ENCODE measurements around the gene LIN28B. TPM values are rescaled to one million over a fixed set of nuclear protein-coding genes. Genes with fewer than 3 reads are reported as not detected.
"Not testable (repeated sequence)": the region's sequence is repeated elsewhere in the genome, so short reads cannot be mapped to it uniquely, and the experiment has no call there.

The LIN28B gene
- total RNA-seq, 1 donor, result not detected

DNA sequence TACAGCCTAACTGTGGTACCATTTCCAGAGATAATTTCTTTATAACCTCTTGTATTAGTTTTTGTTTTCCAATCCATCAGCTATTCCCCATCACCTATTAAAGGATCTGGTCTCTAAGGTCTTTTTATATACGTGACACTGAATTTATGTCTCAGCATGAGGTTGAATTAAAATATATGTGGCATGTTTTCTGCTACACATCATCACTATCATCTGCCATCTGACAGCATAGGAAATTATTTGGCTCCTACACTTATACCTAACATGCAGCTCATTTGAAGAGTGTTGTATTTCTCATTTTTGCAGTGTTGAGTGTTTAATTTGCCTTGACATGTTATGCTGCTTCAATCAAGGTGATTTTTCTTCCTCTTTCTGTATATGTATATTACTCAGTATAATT is 100.3 kb downstream of the LIN28B start:
- Histone ChIP-seq H3K4me3 (ENCODE audit: low read length) (no peak overlapping the region), H3K4me1 (ENCODE audit: insufficient read depth, low read length) (no peaks in the 10 kb centered on the region), H3K27me3 (ENCODE audit: insufficient read depth, low read length) (peaks cover 15% of the 10 kb centered on the region), H3K9me3 (ENCODE audit: low read depth, low read length) (no peaks in the 10 kb centered on the region)

DNA sequence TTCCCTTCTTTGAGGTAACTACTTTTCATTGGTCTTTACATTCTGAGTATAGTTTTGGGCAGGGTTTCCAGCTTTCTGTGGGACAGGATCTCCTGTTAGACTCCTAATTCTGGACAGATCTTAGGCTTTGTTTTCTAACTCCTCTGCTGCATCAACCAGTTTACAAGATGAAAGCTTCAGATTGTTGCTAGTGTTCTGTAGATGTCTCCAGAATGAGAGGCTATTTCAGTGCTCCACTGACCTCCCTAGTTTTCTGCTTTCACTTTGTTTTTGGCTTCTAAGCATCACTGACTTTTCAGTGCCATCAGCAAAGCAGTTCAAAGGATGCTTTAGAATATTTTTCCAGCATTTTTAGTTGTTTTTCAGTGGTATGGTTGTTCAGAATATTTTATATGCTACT is 101.4 kb downstream of the LIN28B start:
- H3K27me3 ChIP-seq (ENCODE audit: insufficient read depth, low read length), result peaks cover 15% of the 10 kb centered on the region
- H3K9me3 ChIP-seq (ENCODE audit: low read depth, low read length), result no peaks in the 10 kb centered on the region
- no peaks in the 10 kb centered on the region for H3K4me1 ChIP-seq (ENCODE audit: insufficient read depth, low read length)
- H3K4me3 ChIP-seq (ENCODE audit: low read length), result no peak overlapping the region

DNA sequence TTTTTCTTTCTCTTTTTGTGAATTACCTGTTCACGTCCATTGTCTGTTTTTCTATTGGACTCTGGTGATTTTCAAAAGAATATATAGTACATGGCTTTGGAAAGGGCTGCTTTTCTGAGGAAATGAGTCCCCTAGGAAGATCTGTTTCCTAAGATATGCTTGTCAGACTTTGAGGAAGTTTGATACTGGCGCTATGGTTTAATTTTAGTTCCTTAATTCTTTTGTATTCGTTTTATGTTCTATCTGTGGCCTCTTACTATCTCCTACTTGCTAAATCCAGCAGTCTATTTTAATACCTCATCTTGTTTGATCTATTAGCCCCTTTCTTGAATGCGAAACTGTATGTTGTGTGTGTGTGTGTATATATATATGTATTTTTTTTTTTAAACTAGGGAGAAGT is 101.9 kb downstream of the LIN28B start:
- no peaks in the 10 kb centered on the region for H3K9me3 ChIP-seq (ENCODE audit: low read depth, low read length)
- H3K4me1 ChIP-seq (ENCODE audit: insufficient read depth, low read length), result no peaks in the 10 kb centered on the region
- H3K27me3 ChIP-seq (ENCODE audit: insufficient read depth, low read length), result peaks cover 15% of the 10 kb centered on the region
- no peak overlapping the region for H3K4me3 ChIP-seq (ENCODE audit: low read length)

DNA sequence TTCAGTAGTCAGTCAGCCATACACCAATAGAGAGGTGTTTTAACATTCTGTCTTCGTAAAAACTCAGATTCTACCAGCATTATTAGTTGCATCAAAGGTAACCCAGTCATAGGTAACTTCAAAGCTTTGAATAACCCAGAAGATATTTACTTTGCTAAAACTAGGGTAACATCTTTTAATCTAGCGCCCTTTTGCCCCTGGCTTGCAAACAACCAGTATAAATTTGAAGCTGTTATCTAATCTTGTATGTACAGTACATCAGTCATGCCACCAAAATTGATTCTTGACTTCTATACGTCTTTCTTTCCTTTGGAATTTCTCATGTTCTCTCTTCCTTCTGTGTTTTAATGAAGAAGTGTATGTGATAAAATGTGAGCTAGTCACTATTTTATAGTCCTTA is 109.3 kb downstream of the LIN28B start:
- Histone ChIP-seq H3K27me3 (ENCODE audit: insufficient read depth, low read length) (peaks cover 8% of the 10 kb centered on the region), H3K9me3 (ENCODE audit: low read depth, low read length) (no peaks in the 10 kb centered on the region), H3K4me3 (ENCODE audit: low read length) (no peak overlapping the region), H3K4me1 (ENCODE audit: insufficient read depth, low read length) (no peaks in the 10 kb centered on the region)

DNA sequence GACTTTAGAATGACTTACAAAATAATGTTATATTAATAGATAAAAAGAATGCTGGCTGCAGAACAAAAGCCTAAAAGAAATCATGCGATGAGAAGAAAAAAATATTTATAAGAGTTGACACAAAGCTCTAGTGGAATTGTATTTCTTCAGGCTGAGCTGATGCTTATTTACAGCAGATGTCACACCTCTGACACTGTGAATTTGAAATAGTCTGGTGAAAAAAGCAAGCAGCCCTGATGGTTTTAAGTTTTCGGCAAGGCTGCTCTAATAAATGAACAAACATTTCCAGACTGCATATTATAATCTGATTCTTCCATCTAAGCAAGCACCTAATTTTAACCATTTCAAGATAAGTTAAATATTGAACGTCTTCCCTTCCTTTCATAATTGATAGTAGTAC is 109.9 kb downstream of the LIN28B start:
- no peak overlapping the region for H3K4me3 ChIP-seq (ENCODE audit: low read length)
- H3K4me1 ChIP-seq (ENCODE audit: insufficient read depth, low read length), result no peaks in the 10 kb centered on the region
- H3K9me3 ChIP-seq (ENCODE audit: low read depth, low read length), result no peaks in the 10 kb centered on the region
- H3K27me3 ChIP-seq (ENCODE audit: insufficient read depth, low read length), result peaks cover 8% of the 10 kb centered on the region

- peaks cover 8% of the 10 kb centered on the region for H3K27me3 ChIP-seq (ENCODE audit: insufficient read depth, low read length)
- no peak overlapping the region for H3K4me3 ChIP-seq (ENCODE audit: low read length)
- no peaks in the 10 kb centered on the region for H3K9me3 ChIP-seq (ENCODE audit: low read depth, low read length)
- H3K4me1 ChIP-seq (ENCODE audit: insufficient read depth, low read length), result no peaks in the 10 kb centered on the region
Observed at GRCh38 chr6:105067329-105067728, 110.4 kb downstream of the LIN28B start.

GRCh38 chr6:105068407-105068806 is 111.5 kb downstream of the LIN28B start:
- Histone ChIP-seq H3K9me3 (ENCODE audit: low read depth, low read length) (no peaks in the 10 kb centered on the region), H3K27me3 (ENCODE audit: insufficient read depth, low read length) (peaks cover 8% of the 10 kb centered on the region), H3K4me1 (ENCODE audit: insufficient read depth, low read length) (no peaks in the 10 kb centered on the region), H3K4me3 (ENCODE audit: low read length) (no peak overlapping the region)

- no peak overlapping the region for H3K4me3 ChIP-seq (ENCODE audit: low read length)
Observed at GRCh38 chr6:105069821-105070445, 113.0 kb downstream of the LIN28B start.

GRCh38 chr6:105072798-105073199 is 115.9 kb downstream of the LIN28B start:
- H3K4me3 ChIP-seq (ENCODE audit: low read length), result no peak overlapping the region
- no peaks in the 10 kb centered on the region for H3K4me1 ChIP-seq (ENCODE audit: insufficient read depth, low read length)
- peaks cover 8% of the 10 kb centered on the region for H3K27me3 ChIP-seq (ENCODE audit: insufficient read depth, low read length)
- no peaks in the 10 kb centered on the region for H3K9me3 ChIP-seq (ENCODE audit: low read depth, low read length)

More at GRCh38 chr6:105069821-105070445, 113.0 kb downstream of the LIN28B start:
- Histone ChIP-seq H3K27me3 (ENCODE audit: insufficient read depth, low read length) (peaks cover 8% of the 10 kb centered on the region), H3K9me3 (ENCODE audit: low read depth, low read length) (no peaks in the 10 kb centered on the region), H3K4me1 (ENCODE audit: insufficient read depth, low read length) (no peaks in the 10 kb centered on the region)

GRCh38 chr6:105075210-105075609 is 118.3 kb downstream of the LIN28B start:
- Histone ChIP-seq H3K9me3 (ENCODE audit: low read depth, low read length) (no peaks in the 10 kb centered on the region), H3K4me3 (ENCODE audit: low read length) (no peak overlapping the region), H3K27me3 (ENCODE audit: insufficient read depth, low read length) (peaks cover 2% of the 10 kb centered on the region), H3K4me1 (ENCODE audit: insufficient read depth, low read length) (no peaks in the 10 kb centered on the region)

DNA sequence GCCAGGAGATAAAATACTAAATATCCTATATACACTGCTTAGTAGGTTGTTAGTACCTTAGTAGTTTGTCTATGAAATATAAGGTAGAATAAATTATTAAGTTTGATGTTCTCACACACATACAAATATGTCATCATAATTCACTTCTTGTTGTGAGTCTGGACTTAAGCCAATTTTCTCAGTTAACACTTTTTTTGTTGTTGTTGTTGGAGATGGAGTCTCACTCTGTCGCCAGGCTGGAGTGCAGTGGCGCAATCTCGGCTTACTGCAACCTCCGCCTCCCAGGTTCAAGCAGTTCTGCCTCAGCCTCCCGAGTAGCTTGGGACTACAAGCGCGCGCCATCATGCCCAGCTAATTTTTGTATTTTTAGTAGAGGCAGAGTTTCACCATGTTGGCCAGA is 119.5 kb downstream of the LIN28B start:
- not testable (repeated sequence) for H3K9me3 ChIP-seq (ENCODE audit: low read depth, low read length); H3K4me3 ChIP-seq (ENCODE audit: low read length); H3K27me3 ChIP-seq (ENCODE audit: insufficient read depth, low read length); H3K4me1 ChIP-seq (ENCODE audit: insufficient read depth, low read length)

GRCh38 chr6:105077596-105078385 is 120.9 kb downstream of the LIN28B start:
- Histone ChIP-seq H3K4me1 (ENCODE audit: insufficient read depth, low read length) (no peaks in the 10 kb centered on the region), H3K9me3 (ENCODE audit: low read depth, low read length) (no peaks in the 10 kb centered on the region), H3K27me3 (ENCODE audit: insufficient read depth, low read length) (peaks cover 2% of the 10 kb centered on the region), H3K4me3 (ENCODE audit: low read length) (no peak overlapping the region)

DNA sequence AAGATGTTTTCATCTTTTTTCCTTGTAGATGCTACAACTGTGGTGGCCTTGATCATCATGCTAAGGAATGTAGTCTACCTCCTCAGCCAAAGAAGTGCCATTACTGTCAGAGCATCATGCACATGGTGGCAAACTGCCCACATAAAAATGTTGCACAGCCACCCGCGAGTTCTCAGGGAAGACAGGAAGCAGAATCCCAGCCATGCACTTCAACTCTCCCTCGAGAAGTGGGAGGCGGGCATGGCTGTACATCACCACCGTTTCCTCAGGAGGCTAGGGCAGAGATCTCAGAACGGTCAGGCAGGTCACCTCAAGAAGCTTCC is 121.4 kb downstream of the LIN28B start:
- Histone ChIP-seq H3K4me1 (ENCODE audit: insufficient read depth, low read length) (no peaks in the 10 kb centered on the region), H3K9me3 (ENCODE audit: low read depth, low read length) (no peaks in the 10 kb centered on the region), H3K4me3 (ENCODE audit: low read length) (no peak overlapping the region)

GRCh38 chr6:105080279-105080678 is 123.4 kb downstream of the LIN28B start:
- no peak overlapping the region for H3K4me3 ChIP-seq (ENCODE audit: low read length)
- H3K9me3 ChIP-seq (ENCODE audit: low read depth, low read length), result no peaks in the 10 kb centered on the region
- peaks cover 2% of the 10 kb centered on the region for H3K27me3 ChIP-seq (ENCODE audit: insufficient read depth, low read length)
- H3K4me1 ChIP-seq (ENCODE audit: insufficient read depth, low read length), result no peaks in the 10 kb centered on the region

More for the DNA sequence above, 121.4 kb downstream of the LIN28B start:
- peaks cover 2% of the 10 kb centered on the region for H3K27me3 ChIP-seq (ENCODE audit: insufficient read depth, low read length)

DNA sequence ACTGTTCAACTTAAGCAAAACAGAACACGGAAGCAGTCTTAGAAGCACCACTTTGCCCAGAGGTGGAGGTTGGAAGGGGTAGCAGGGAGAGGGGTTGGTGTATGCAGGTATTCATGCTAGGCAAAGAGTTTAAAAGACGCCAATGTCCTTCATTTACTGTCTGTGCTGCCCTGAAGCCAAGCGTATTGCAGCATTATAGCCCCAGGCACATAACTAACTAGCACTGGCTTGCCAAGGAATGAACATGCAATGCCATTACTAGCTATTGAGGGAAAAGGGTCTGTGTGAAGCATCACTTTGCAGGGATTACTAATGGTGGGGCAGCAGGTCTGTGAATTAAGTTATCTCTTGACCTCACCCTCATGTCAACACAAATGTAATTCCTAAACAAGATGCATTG is 124.8 kb downstream of the LIN28B start:
- H3K27me3 ChIP-seq (ENCODE audit: insufficient read depth, low read length); H3K4me3 ChIP-seq (ENCODE audit: low read length); H3K9me3 ChIP-seq (ENCODE audit: low read depth, low read length); H3K4me1 ChIP-seq (ENCODE audit: insufficient read depth, low read length): not testable (repeated sequence)

Data from mononuclear cell (primary cell).